ENCODE results near the gene SMPX.
"Not testable (repeated sequence)": the region's sequence is repeated elsewhere in the genome, so short reads cannot be mapped to it uniquely, and the experiment has no call there.

The SMPX gene

GRCh38 chrX:21757960-21758359, at the start of gene SMPX:
TSS of gene SMPX (minus strand) at chrX:21758116. CDS start at chrX:21754290, 3,826 bp downstream.
- no peak within 1 kb of the TSS for H3K4me3 ChIP-seq (ENCODE audit: low read depth, low read length)

- no peak overlapping the region for H3K4me3 ChIP-seq (ENCODE audit: low read depth, low read length)
Observed at GRCh38 chrX:21806691-21807090, 48.8 kb upstream of the SMPX start.

GRCh38 chrX:21802839-21803238, 44.9 kb upstream of the SMPX start:
- no peak overlapping the region for H3K4me3 ChIP-seq (ENCODE audit: low read depth, low read length)

GRCh38 chrX:21802054-21802670, 44.2 kb upstream of the SMPX start:
- no peak overlapping the region for H3K4me3 ChIP-seq (ENCODE audit: low read depth, low read length)

- no peak overlapping the region for H3K4me3 ChIP-seq (ENCODE audit: low read depth, low read length)
Observed at GRCh38 chrX:21800344-21800770, 42.4 kb upstream of the SMPX start.

- H3K4me3 ChIP-seq (ENCODE audit: low read depth, low read length) = no peak overlapping the region
Observed at GRCh38 chrX:21799767-21800166, 41.9 kb upstream of the SMPX start.

GRCh38 chrX:21798677-21799219, 40.8 kb upstream of the SMPX start:
- H3K4me3 ChIP-seq (ENCODE audit: low read depth, low read length) = no peak overlapping the region

GRCh38 chrX:21781976-21782375, 24.1 kb upstream of the SMPX start:
- no peak overlapping the region for H3K4me3 ChIP-seq (ENCODE audit: low read depth, low read length)

GRCh38 chrX:21781525-21781924, 23.6 kb upstream of the SMPX start:
- H3K4me3 ChIP-seq (ENCODE audit: low read depth, low read length) = no peak overlapping the region

GRCh38 chrX:21779095-21779494, 21.2 kb upstream of the SMPX start:
- H3K4me3 ChIP-seq (ENCODE audit: low read depth, low read length) = no peak overlapping the region

- H3K4me3 ChIP-seq (ENCODE audit: low read depth, low read length) = no peak overlapping the region
Observed at GRCh38 chrX:21778236-21778635, 20.3 kb upstream of the SMPX start.

- not testable (repeated sequence) for H3K4me3 ChIP-seq (ENCODE audit: low read depth, low read length)
Observed at GRCh38 chrX:21775128-21775527, 17.2 kb upstream of the SMPX start.

GRCh38 chrX:21773036-21773435, 15.1 kb upstream of the SMPX start:
- not testable (repeated sequence) for H3K4me3 ChIP-seq (ENCODE audit: low read depth, low read length)

- no peak overlapping the region for H3K4me3 ChIP-seq (ENCODE audit: low read depth, low read length)
Observed at GRCh38 chrX:21770631-21771321, 12.9 kb upstream of the SMPX start.

- no peak overlapping the region for H3K4me3 ChIP-seq (ENCODE audit: low read depth, low read length)
Observed at GRCh38 chrX:21766101-21766500, 8.2 kb upstream of the SMPX start.

GRCh38 chrX:21764008-21764407, 6.1 kb upstream of the SMPX start:
- no peak overlapping the region for H3K4me3 ChIP-seq (ENCODE audit: low read depth, low read length)

- H3K4me3 ChIP-seq (ENCODE audit: low read depth, low read length) = no peak overlapping the region
Observed at GRCh38 chrX:21758488-21758887, 572 bp upstream of the SMPX start.

- H3K4me3 ChIP-seq (ENCODE audit: low read depth, low read length) = no peak overlapping the region
Observed at GRCh38 chrX:21756785-21757529, 959 bp downstream of the SMPX start.

- H3K4me3 ChIP-seq (ENCODE audit: low read depth, low read length) = no peak overlapping the region
Observed at GRCh38 chrX:21749924-21750323, 8.0 kb downstream of the SMPX start.

- H3K4me3 ChIP-seq (ENCODE audit: low read depth, low read length) = no peak overlapping the region
Observed at GRCh38 chrX:21748235-21748634, 9.7 kb downstream of the SMPX start.

GRCh38 chrX:21747558-21747957, 10.4 kb downstream of the SMPX start:
- H3K4me3 ChIP-seq (ENCODE audit: low read depth, low read length) = no peak overlapping the region

GRCh38 chrX:21745756-21746155, 12.2 kb downstream of the SMPX start:
- no peak overlapping the region for H3K4me3 ChIP-seq (ENCODE audit: low read depth, low read length)

All from iPS-11a (cell line).